ENCODE measurements around the gene XRCC5.

The XRCC5 gene

GRCh38 chr2:216210701-216211540 is 101.8 kb downstream of the XRCC5 start:
- ChIA-PET CTCF (no interaction called here), POLR2A (no interaction called here)
- H3K4me1 ChIP-seq (ENCODE audit: control insufficient read depth, insufficient read depth, low read length), result no peaks in the 10 kb centered on the region
- no peak overlapping the region for H3K27ac ChIP-seq (ENCODE audit: extremely low read depth, low read depth, low read length)
- H3K4me3 ChIP-seq (ENCODE audit: low read depth, low read length), result no peak overlapping the region
- H3K9me3 ChIP-seq (ENCODE audit: control insufficient read depth, insufficient read depth, low read depth, low read length), result no peaks in the 10 kb centered on the region
- peaks cover 12 to 50% of the 10 kb centered on the region in 2 experiments for H3K36me3 ChIP-seq (ENCODE audit: control insufficient read depth in 2 of 2, insufficient read depth in 1 of 2, low read length in 2 of 2)
- TF ChIP-seq, protein P1, sequence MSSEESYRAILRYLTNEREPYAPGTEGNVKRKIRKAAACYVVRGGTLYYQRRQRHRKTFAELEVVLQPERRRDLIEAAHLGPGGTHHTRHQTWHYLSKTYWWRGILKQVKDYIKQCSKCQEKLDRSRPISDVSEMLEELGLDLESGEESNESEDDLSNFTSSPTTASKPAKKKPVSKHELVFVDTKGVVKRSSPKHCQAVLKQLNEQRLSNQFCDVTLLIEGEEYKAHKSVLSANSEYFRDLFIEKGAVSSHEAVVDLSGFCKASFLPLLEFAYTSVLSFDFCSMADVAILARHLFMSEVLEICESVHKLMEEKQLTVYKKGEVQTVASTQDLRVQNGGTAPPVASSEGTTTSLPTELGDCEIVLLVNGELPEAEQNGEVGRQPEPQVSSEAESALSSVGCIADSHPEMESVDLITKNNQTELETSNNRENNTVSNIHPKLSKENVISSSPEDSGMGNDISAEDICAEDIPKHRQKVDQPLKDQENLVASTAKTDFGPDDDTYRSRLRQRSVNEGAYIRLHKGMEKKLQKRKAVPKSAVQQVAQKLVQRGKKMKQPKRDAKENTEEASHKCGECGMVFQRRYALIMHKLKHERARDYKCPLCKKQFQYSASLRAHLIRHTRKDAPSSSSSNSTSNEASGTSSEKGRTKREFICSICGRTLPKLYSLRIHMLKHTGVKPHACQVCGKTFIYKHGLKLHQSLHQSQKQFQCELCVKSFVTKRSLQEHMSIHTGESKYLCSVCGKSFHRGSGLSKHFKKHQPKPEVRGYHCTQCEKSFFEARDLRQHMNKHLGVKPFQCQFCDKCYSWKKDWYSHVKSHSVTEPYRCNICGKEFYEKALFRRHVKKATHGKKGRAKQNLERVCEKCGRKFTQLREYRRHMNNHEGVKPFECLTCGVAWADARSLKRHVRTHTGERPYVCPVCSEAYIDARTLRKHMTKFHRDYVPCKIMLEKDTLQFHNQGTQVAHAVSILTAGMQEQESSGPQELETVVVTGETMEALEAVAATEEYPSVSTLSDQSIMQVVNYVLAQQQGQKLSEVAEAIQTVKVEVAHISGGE (tag by site-specific recombination; conservative IDR thresholded peaks at IDR 0.05; ENCODE audit: low read depth), result no peak
- TF ChIP-seq ZNF391 (tag by site-specific recombination; IDR thresholded peaks at IDR 0.05; ENCODE audit: borderline replicate concordance, low read depth) (no peak), ZNF404 (tag by site-specific recombination; IDR thresholded peaks at IDR 0.05) (no peak), ZNF239 (tag by site-specific recombination; IDR thresholded peaks at IDR 0.05) (no peak), SP7 (tag by site-specific recombination; IDR thresholded peaks at IDR 0.05) (no peak), ZNF114 (tag by site-specific recombination; IDR thresholded peaks at IDR 0.05) (no peak), ZNF571 (tag by site-specific recombination; IDR thresholded peaks at IDR 0.05) (no peak), ZNF335 (tag by site-specific recombination; conservative IDR thresholded peaks at IDR 0.05) (no peak), ZSCAN30 (tag by site-specific recombination; IDR thresholded peaks at IDR 0.05) (no peak), ZNF792 (tag by site-specific recombination; IDR thresholded peaks at IDR 0.05) (no peak), YY1 (tag by site-specific recombination; IDR thresholded peaks at IDR 0.05) (no peak), ZNF600 (tag by site-specific recombination; IDR thresholded peaks at IDR 0.05) (no peak), ZNF549 (tag by site-specific recombination; IDR thresholded peaks at IDR 0.05) (no peak), ZNF311 (tag by site-specific recombination; IDR thresholded peaks at IDR 0.05; ENCODE audit: borderline replicate concordance) (no peak), ZNF560 (tag by site-specific recombination; IDR thresholded peaks at IDR 0.05; ENCODE audit: borderline replicate concordance) (no peak)
- TF ChIP-seq, protein P2, sequence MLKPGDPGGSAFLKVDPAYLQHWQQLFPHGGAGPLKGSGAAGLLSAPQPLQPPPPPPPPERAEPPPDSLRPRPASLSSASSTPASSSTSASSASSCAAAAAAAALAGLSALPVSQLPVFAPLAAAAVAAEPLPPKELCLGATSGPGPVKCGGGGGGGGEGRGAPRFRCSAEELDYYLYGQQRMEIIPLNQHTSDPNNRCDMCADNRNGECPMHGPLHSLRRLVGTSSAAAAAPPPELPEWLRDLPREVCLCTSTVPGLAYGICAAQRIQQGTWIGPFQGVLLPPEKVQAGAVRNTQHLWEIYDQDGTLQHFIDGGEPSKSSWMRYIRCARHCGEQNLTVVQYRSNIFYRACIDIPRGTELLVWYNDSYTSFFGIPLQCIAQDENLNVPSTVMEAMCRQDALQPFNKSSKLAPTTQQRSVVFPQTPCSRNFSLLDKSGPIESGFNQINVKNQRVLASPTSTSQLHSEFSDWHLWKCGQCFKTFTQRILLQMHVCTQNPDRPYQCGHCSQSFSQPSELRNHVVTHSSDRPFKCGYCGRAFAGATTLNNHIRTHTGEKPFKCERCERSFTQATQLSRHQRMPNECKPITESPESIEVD (tag by site-specific recombination; IDR thresholded peaks at IDR 0.05), result no peak
- TF ChIP-seq, protein P3, sequence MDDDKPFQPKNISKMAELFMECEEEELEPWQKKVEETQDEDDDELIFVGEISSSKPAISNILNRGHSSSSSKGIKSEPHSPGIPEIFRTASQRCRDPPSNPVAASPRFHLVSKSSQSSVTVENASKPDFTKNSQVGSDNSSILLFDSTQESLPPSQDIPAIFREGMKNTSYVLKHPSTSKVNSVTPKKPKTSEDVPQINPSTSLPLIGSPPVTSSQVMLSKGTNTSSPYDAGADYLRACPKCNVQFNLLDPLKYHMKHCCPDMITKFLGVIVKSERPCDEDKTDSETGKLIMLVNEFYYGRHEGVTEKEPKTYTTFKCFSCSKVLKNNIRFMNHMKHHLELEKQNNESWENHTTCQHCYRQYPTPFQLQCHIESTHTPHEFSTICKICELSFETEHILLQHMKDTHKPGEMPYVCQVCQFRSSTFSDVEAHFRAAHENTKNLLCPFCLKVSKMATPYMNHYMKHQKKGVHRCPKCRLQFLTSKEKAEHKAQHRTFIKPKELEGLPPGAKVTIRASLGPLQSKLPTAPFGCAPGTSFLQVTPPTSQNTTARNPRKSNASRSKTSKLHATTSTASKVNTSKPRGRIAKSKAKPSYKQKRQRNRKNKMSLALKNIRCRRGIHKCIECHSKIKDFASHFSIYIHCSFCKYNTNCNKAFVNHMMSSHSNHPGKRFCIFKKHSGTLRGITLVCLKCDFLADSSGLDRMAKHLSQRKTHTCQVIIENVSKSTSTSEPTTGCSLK (tag by site-specific recombination; IDR thresholded peaks at IDR 0.05), result no peak

DNA sequence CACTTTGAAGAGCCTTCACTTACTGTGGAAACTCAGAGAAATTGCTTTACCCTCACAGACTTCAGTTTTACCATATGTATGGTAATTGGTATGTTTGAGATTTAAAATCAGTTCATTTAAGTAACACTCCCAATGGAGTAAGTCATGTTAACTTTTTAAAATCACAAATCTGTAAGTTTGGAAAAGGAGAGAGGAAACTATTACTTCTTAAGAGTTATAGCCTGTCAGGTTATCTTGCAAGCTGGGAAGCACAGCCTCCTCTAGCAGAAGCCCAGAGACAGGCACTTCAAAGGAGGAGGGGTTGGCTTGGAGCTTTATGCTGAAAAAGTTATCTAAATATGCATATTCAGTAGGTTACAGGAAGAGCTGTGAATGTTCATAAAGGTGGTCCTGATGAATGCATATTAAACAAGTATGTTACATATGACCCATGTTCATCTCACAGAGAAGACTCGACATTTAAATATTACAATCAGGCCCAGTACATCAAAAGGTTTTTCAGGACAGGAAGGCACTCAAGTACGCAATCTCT is 102.5 kb downstream of the XRCC5 start:
- no peaks in the 10 kb centered on the region for H3K9me3 ChIP-seq (ENCODE audit: control insufficient read depth, insufficient read depth, low read depth, low read length)
- no peaks in the 10 kb centered on the region for H3K4me1 ChIP-seq (ENCODE audit: control insufficient read depth, insufficient read depth, low read length)
- TF ChIP-seq HIC1 (tag by site-specific recombination; IDR thresholded peaks at IDR 0.05), result no peak
- TF ChIP-seq YY2 (tag by site-specific recombination; IDR thresholded peaks at IDR 0.05), result no peak
- no peak for TF ChIP-seq ZSCAN4 (tag by site-specific recombination; IDR thresholded peaks at IDR 0.05)
- TF ChIP-seq ZNF629 (tag by site-specific recombination; IDR thresholded peaks at IDR 0.05), result no peak
- no peak overlapping the region for H3K4me3 ChIP-seq (ENCODE audit: low read depth, low read length)
- CTCF ChIA-PET, result interaction anchor here (0.9 kb wide), 1 partner anchor 10 kb away, joined by 3 read pairs; no protein-coding TSS in a partner anchor
- POLR2A ChIA-PET, result no interaction called here
- no peak overlapping the region for H3K27ac ChIP-seq (ENCODE audit: extremely low read depth, low read depth, low read length)
- H3K36me3 ChIP-seq (ENCODE audit: control insufficient read depth in 2 of 2, insufficient read depth in 1 of 2, low read length in 2 of 2), result peaks cover 6 to 42% of the 10 kb centered on the region in 2 experiments; a peak in 2 of 3 replicates

All from HEK293 (cell line).